GM12874 (cell line): Measurements from ENCODE around the gene COX6A2.

Experiments
- CTCF ChIP-seq: IDR thresholded peaks from 2 replicates; pipeline ENCODE4 v1.5.1; 2011; ENCODE audit warnings: low read depth, mild to moderate bottlenecking, control low read depth, low read length, moderate library complexity; ENCODE audit not compliant: insufficient read depth

COX6A2 gene

GRCh38 chr16:31440516-31441184 is 12.5 kb upstream of the COX6A2 start:
- no peak for TF ChIP-seq CTCF

- TF ChIP-seq CTCF: no peak
These were observed 11.4 kb upstream of the COX6A2 start for GRCh38 chr16:31439519-31439918.

- TF ChIP-seq CTCF: no peak
These were observed 10.3 kb upstream of the COX6A2 start for GRCh38 chr16:31438414-31438813.

GRCh38 chr16:31436221-31437045 is 8.3 kb upstream of the COX6A2 start:
- no peak for TF ChIP-seq CTCF

- no peak for TF ChIP-seq CTCF
These were observed 7.4 kb upstream of the COX6A2 start for GRCh38 chr16:31435341-31436220.

- no peak for TF ChIP-seq CTCF
These were observed 2.4 kb upstream of the COX6A2 start for GRCh38 chr16:31430380-31431052.
